Gastrocnemius medialis (tissue), 4 donors: ENCODE data around the gene HELLS.

Experiments
- CTCF ChIP-seq, 5 experiments: fragments of 450-650 bp in 3 of 5; fragments of 200-600 bp in 2 of 5; sonication (generic) in 2 of 5; IDR thresholded peaks in 4 of 5; conservative IDR thresholded peaks in 1 of 5; 1 replicate in 4 of 5; 2 replicates in 1 of 5; pipeline ENCODE4 v1.5.1; 2016 to 2019; ENCODE audit warnings: antibody characterized with exemption in 5 of 5, mild to moderate bottlenecking in 3 of 5, moderate library complexity in 3 of 5
- POLR2A ChIP-seq, 2 donors: fragments of 450-650 bp; IDR thresholded peaks; one replicate each; pipeline ENCODE4 v1.6.1; 2017; ENCODE audit warnings: antibody characterized with exemption in 2 of 2, mild to moderate bottlenecking in 2 of 2, moderate library complexity in 2 of 2

GRCh38 chr10:94645285-94645684 is 99.7 kb downstream of the HELLS start:
- TF ChIP-seq CTCF (IDR thresholded peaks at IDR 0.05 in 4 of 5, conservative IDR thresholded peaks at IDR 0.05 in 1 of 5) = no peak
- TF ChIP-seq POLR2A (IDR thresholded peaks at IDR 0.05) = no peak
